ENCODE results near the gene EPHX1. TPM values are rescaled to one million over a fixed set of nuclear protein-coding genes. Genes with fewer than 3 reads are reported as not detected.
"Not testable (repeated sequence)": the region's sequence is repeated elsewhere in the genome, so short reads cannot be mapped to it uniquely, and the experiment has no call there.

Gene EPHX1
- total RNA-seq, 2 experiments from 2014 or later: 2.1 to 3.6 TPM

GRCh38 chr1:225813214-225813964 is 3.5 kb downstream of the EPHX1 start:
- ChIA-PET CTCF (interaction anchor here (1.0 to 2.5 kb wide), 3 partner anchors 36 to 339 kb away, joined by 3 to 6 read pairs (median 5); partner anchors contain the start of gene SRP9), POLR2A (interaction anchor here (0.7 to 1.2 kb wide), 4 partner anchors 35 to 110 kb away, joined by 3 read pairs; partner anchors contain the start of genes PYCR2 and SRP9)
- no peak for TF ChIP-seq CTCF (IDR thresholded peaks at IDR 0.05)
- no peak for ATAC-seq
- Mint-ChIP-seq H3K9me3 (no peaks in the 10 kb centered on the region), H3K27me3 (no peaks in the 10 kb centered on the region), H3K4me3 (no peak overlapping the region), H3K4me1 (ENCODE audit: low read depth) (peaks cover 17% of the 10 kb centered on the region), H3K36me3 (ENCODE audit: low read depth) (no peaks in the 10 kb centered on the region), H3K27ac (no peak overlapping the region)
- intact Hi-C loops (cut with micrococcal nuclease): no loop called here
- peak; percentile 30 for DNase-seq

DNA sequence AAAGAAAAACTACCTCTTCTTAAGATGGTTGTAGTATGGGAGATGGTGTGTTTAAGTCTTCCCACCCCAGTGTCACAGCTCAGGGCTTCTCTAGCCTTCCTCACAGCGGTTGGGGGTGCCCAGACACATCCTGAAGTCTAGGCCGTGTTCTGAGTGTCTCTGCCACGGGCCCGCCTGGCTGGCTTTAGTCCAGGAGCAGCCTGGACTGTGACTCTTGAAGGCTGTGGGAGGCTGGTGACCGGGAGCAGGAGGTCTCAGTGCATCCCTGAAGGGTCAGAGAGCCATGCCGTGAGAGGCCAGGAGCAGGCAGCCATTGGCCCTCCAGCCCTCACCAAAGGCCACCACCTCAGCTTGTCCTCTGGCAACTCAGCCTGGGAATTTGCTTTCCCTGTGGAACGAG is 4.5 kb downstream of the EPHX1 start:
- Mint-ChIP-seq H3K4me3 (no peak overlapping the region), H3K4me1 (ENCODE audit: low read depth) (peaks cover 14% of the 10 kb centered on the region), H3K27me3 (no peaks in the 10 kb centered on the region), H3K9me3 (no peaks in the 10 kb centered on the region), H3K36me3 (ENCODE audit: low read depth) (no peaks in the 10 kb centered on the region), H3K27ac (no peak overlapping the region)
- CTCF ChIA-PET: interaction anchor here (2.5 kb wide), 1 partner anchor 340 kb away, joined by 6 read pairs; no protein-coding TSS in a partner anchor
- TF ChIP-seq CTCF (IDR thresholded peaks at IDR 0.05): no peak
- POLR2A ChIA-PET: interaction anchor here (1.1 to 1.2 kb wide), 2 partner anchors 47 to 109 kb away, joined by 3 read pairs; partner anchors contain the start of gene PYCR2
- ATAC-seq: no peak
- intact Hi-C loops (cut with micrococcal nuclease): no loop called here
- no peak for DNase-seq

DNA sequence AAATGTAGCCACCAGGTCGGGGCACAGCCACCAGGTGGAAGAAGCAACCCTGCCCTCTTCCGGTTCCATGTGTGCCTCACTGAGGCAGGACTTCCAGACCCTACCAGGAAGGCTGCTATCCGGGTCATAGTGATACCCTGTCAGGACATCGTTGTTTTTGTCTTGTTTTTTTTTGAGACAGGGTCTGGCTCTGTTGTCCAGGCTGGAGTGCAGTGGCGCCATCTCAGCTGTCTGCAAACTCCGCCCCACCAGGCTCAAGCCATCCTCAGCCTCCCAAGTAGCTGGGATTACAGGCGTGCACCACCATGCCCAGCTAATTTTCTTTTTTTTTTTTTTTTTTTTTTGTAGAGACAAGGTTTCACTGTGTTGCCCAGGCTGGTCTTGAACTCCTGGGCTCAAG is 5.2 kb downstream of the EPHX1 start:
- intact Hi-C loops (cut with micrococcal nuclease); H3K27ac Mint-ChIP-seq; H3K27me3 Mint-ChIP-seq; ATAC-seq; H3K4me1 Mint-ChIP-seq (ENCODE audit: low read depth); POLR2A ChIA-PET; H3K9me3 Mint-ChIP-seq; DNase-seq; H3K4me3 Mint-ChIP-seq; H3K36me3 Mint-ChIP-seq (ENCODE audit: low read depth): not testable (repeated sequence)
- CTCF ChIA-PET: interaction anchor here (2.5 kb wide), 1 partner anchor 340 kb away, joined by 6 read pairs; no protein-coding TSS in a partner anchor

DNA sequence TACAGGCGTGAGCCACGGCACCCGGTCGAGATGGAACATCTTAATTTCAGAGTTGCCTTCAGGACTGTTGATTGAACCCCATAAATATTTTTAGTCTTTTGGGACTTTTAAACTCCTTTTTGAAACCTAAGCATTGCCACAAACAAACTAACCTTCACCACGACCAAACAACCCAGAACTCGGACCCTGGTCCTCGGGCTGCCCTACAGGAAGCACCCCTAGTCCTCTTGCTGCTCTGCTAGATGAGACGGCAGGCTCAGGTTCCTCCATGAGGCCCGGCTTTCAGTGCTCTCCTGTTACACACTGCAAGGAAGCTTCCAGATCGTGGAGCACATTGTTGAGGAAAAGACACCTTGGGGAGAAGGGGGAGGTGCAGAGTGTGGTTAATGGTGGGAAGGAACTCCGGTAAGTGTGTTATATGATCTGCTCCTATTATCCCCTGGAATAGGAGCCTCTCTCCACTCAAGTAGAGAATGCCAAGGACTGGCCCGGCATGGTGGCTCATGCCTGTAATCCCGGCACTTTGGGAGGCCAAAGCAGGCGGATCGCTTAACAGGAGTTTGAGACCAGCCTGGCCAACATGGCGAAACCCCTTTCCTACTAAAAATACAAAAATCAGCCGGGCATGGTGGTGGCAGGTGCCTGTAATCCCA is 5.7 kb downstream of the EPHX1 start:
- Mint-ChIP-seq H3K27me3 (no peaks in the 10 kb centered on the region), H3K9me3 (no peaks in the 10 kb centered on the region), H3K27ac (no peak overlapping the region), H3K36me3 (ENCODE audit: low read depth) (no peaks in the 10 kb centered on the region), H3K4me3 (no peak overlapping the region), H3K4me1 (ENCODE audit: low read depth) (peaks cover 6% of the 10 kb centered on the region)
- no peak for ATAC-seq
- ChIA-PET CTCF (interaction anchor here (0.6 to 2.5 kb wide), 2 partner anchors 87 to 341 kb away, joined by 3 to 6 read pairs; no protein-coding TSS in a partner anchor), POLR2A (no interaction called here)
- intact Hi-C loops (cut with micrococcal nuclease): no loop called here
- no peak for TF ChIP-seq CTCF (IDR thresholded peaks at IDR 0.05)
- DNase-seq: no peak

GRCh38 chr1:225816643-225817538 is 7.0 kb downstream of the EPHX1 start:
- POLR2A ChIA-PET: no interaction called here
- no peaks in the 10 kb centered on the region for H3K36me3 Mint-ChIP-seq (ENCODE audit: low read depth)
- peaks cover 5% of the 10 kb centered on the region for H3K4me1 Mint-ChIP-seq (ENCODE audit: low read depth)
- TF ChIP-seq CTCF (IDR thresholded peaks at IDR 0.05): no peak
- intact Hi-C loops (cut with micrococcal nuclease): no loop called here
- no peaks in the 10 kb centered on the region for H3K9me3 Mint-ChIP-seq
- CTCF ChIA-PET: interaction anchor here (0.6 kb wide), 1 partner anchor 86 kb away, joined by 3 read pairs; no protein-coding TSS in a partner anchor
- ATAC-seq (no peak), DNase-seq (no peak)
- no peaks in the 10 kb centered on the region for H3K27me3 Mint-ChIP-seq
- no peak overlapping the region for H3K4me3 Mint-ChIP-seq
- no peak overlapping the region for H3K27ac Mint-ChIP-seq
